Spleen (tissue), 11 donors: Measurements from ENCODE around the gene NCOA1. TPM values are rescaled to one million over a fixed set of nuclear protein-coding genes. Genes with fewer than 3 reads are reported as not detected.

Experiments used
- DNase-seq: peaks from one replicate; pipeline ENCODE4 v3.0.0-alpha.2; 2020
- H3K27ac ChIP-seq, 8 donors: fragments of 200-600 bp; sonication (generic) in 7 of 8; 1 replicate in 4 of 8; 2 replicates in 4 of 8; pipeline versions ENCODE4 v1.5.0 to v1.8.0; 2016 to 2021; ENCODE audit warnings: inconsistent platforms in 4 of 8, mild to moderate bottlenecking in 4 of 8, moderate library complexity in 1 of 8
- H3K27me3 ChIP-seq, 7 donors: fragments of 200-600 bp; sonication (generic) in 6 of 7; replicated peaks in 1 of 7; 1 replicate in 4 of 7; 2 replicates in 3 of 7; pipeline versions ENCODE4 v1.5.0 to v1.8.0; 2016 to 2021; ENCODE audit warnings: inconsistent platforms in 3 of 7, mild to moderate bottlenecking in 1 of 7
- H3K36me3 ChIP-seq, 6 donors: fragments of 200-600 bp; sonication (generic) in 5 of 6; 1 replicate in 4 of 6; 2 replicates in 2 of 6; pipeline versions ENCODE4 v1.5.0 to v1.8.0; 2016 to 2021; ENCODE audit warnings: inconsistent platforms in 2 of 6
- H3K4me1 ChIP-seq, 6 donors: fragments of 200-600 bp; sonication (generic) in 5 of 6; 1 replicate in 3 of 6; 2 replicates in 3 of 6; pipeline versions ENCODE4 v1.5.0 to v1.8.0; 2016 to 2021; ENCODE audit warnings: inconsistent platforms in 3 of 6
- H3K4me3 ChIP-seq, 8 donors: fragments of 200-600 bp; sonication (generic) in 7 of 8; 1 replicate in 4 of 8; 2 replicates in 4 of 8; pipeline versions ENCODE4 v1.5.0 to v1.8.0; 2016 to 2021; ENCODE audit warnings: inconsistent platforms in 4 of 8, mild to moderate bottlenecking in 4 of 8, moderate library complexity in 2 of 8
- H3K9me3 ChIP-seq, 8 donors: fragments of 200-600 bp; sonication (generic) in 7 of 8; 1 replicate in 4 of 8; 2 replicates in 4 of 8; pipeline versions ENCODE4 v1.5.0 to v1.8.0; 2016 to 2021; ENCODE audit warnings: inconsistent platforms in 4 of 8
- CTCF ChIP-seq, 11 experiments: fragments of 200-600 bp in 7 of 11; fragments of 450-650 bp in 4 of 11; sonication (generic) in 4 of 11; IDR thresholded peaks in 8 of 11; conservative IDR thresholded peaks in 3 of 11; 1 replicate in 7 of 11; 2 replicates in 4 of 11; pipeline versions ENCODE4 v1.4.0 to v1.8.0; 2016 to 2021; ENCODE audit warnings: antibody characterized with exemption in 11 of 11, inconsistent platforms in 4 of 11, mild to moderate bottlenecking in 1 of 11
- POLR2A ChIP-seq, 3 donors: fragments of 450-650 bp; IDR thresholded peaks; one replicate each; pipeline ENCODE4 v1.5.1; 2017; ENCODE audit warnings: antibody characterized with exemption in 3 of 3, mild to moderate bottlenecking in 1 of 3
- POLR2AphosphoS5 ChIP-seq, 3 donors: sonication (generic); formaldehyde crosslinking; IDR thresholded peaks; one replicate each; pipeline ENCODE4 v1.5.1; 2017; ENCODE audit warnings: antibody characterized with exemption in 3 of 3
- WGBS, 5 donors: extraction: QIAGEN DNeasy Blood & Tissue Kit in 3 of 5; methylation state at CpG; one replicate each; pipeline versions ENCODE4 v1.1.5 to v1.1.7; 2013 to 2018; 5-methylcytosine and 5-hydroxymethylcytosine counted together
- intact Hi-C: fragments of 100-400 bp; cut with DNase I; formaldehyde crosslinking; loops from one replicate; pipeline ENCODE4 v1.15.0; 2023; ENCODE audit warnings: low total_unique reads
- polyA plus RNA-seq, 3 donors: library from polyadenylated mRNA; stranded (reverse); fragments of 200-250 nt; gene quantifications; one replicate each; pipeline ENCODE4 v1.2.1, GENCODE V29; 2013
- total RNA-seq, 7 donors: library from RNA; depleted of rRNA in 3 of 7; stranded (reverse); fragments of >200 nt in 3 of 7; fragmentation: NEBNext Ultra II Directional in 4 of 7; extraction: Animal tissue kit (Norgen Biotek cat#: 25700) in 4 of 7; gene quantifications; one replicate each; pipeline versions ENCODE4 v1.1.0 to v1.2.1, GENCODE V29; 2016 to 2021
- donor health status: healthy with polysubstance abuse.
- donor health status: DM: no; HTN: no; CAD: no; lungs with moderate emphysema.
- donor health status: DM: no; HTN: no; CAD: no.
- donor health status: Bipolar disorder and iron deficiency.
- donor health status: healthy.
- donor health status: DM: no; HTN: no; CAD: no.
- donor health status: DM: yes; HTN: yes; CAD: no.

Gene NCOA1
- total and polyA plus RNA-seq, 10 donors = 4.4 to 73.6 (median 54.4) TPM

GRCh38 chr2:24691806-24692205, 200.8 kb downstream of the NCOA1 start:
- no peak overlapping the region for H3K4me3 ChIP-seq
- DNase-seq = no peak
- H3K4me1 ChIP-seq = no peaks in the 10 kb centered on the region
- H3K27ac ChIP-seq = no peak overlapping the region
- no peaks in the 10 kb centered on the region for H3K9me3 ChIP-seq
- H3K36me3 ChIP-seq = peaks cover 0 to 51% (median 11%) of the 10 kb centered on the region in 6 donors
- intact Hi-C loops = no loop called here
- TF ChIP-seq POLR2A (IDR thresholded peaks at IDR 0.05) (no peak), CTCF (IDR thresholded peaks at IDR 0.05 in 8 of 11, conservative IDR thresholded peaks at IDR 0.05 in 3 of 11) (no peak), POLR2AphosphoS5 (IDR thresholded peaks at IDR 0.05) (no peak)
- no peaks in the 10 kb centered on the region for H3K27me3 ChIP-seq

GRCh38 chr2:24697792-24698191, 206.7 kb downstream of the NCOA1 start:
- Histone ChIP-seq H3K9me3 (no peaks in the 10 kb centered on the region), H3K4me1 (no peaks in the 10 kb centered on the region), H3K27me3 (no peaks in the 10 kb centered on the region), H3K27ac (no peak overlapping the region), H3K4me3 (no peak overlapping the region), H3K36me3 (peaks cover 0 to 60% (median 11%) of the 10 kb centered on the region in 6 donors)
- TF ChIP-seq POLR2AphosphoS5 (IDR thresholded peaks at IDR 0.05) (no peak), POLR2A (IDR thresholded peaks at IDR 0.05) (no peak), CTCF (IDR thresholded peaks at IDR 0.05 in 8 of 11, conservative IDR thresholded peaks at IDR 0.05 in 3 of 11) (no peak)
- WGBS, 5 donors = 94 to 98% (median 96%) methylated on average over 4 of the region's 4 CpGs
- DNase-seq = no peak
- intact Hi-C loops = no loop called here

- no peak overlapping the region for H3K4me3 ChIP-seq
These were observed 211.7 kb downstream of the NCOA1 start for GRCh38 chr2:24702800-24703199.

GRCh38 chr2:24704692-24705091, 213.6 kb downstream of the NCOA1 start:
- intact Hi-C loops = no loop called here
- no peaks in the 10 kb centered on the region for H3K27me3 ChIP-seq

More at GRCh38 chr2:24702800-24703199, 211.7 kb downstream of the NCOA1 start:
- 78 to 89% (median 87%) methylated on average over 3 of the region's 3 CpGs for WGBS, 5 donors
- DNase-seq = no peak
- intact Hi-C loops = no loop called here
- H3K27me3 ChIP-seq = no peaks in the 10 kb centered on the region
- H3K36me3 ChIP-seq = peaks cover 0 to 62% (median 19%) of the 10 kb centered on the region in 6 donors
- H3K27ac ChIP-seq = no peak overlapping the region
- no peaks in the 10 kb centered on the region for H3K4me1 ChIP-seq
- H3K9me3 ChIP-seq = no peaks in the 10 kb centered on the region
- TF ChIP-seq POLR2AphosphoS5 (IDR thresholded peaks at IDR 0.05) (no peak), POLR2A (IDR thresholded peaks at IDR 0.05) (no peak), CTCF (IDR thresholded peaks at IDR 0.05 in 8 of 11, conservative IDR thresholded peaks at IDR 0.05 in 3 of 11) (no peak)

More at GRCh38 chr2:24704692-24705091, 213.6 kb downstream of the NCOA1 start:
- no peaks in the 10 kb centered on the region for H3K9me3 ChIP-seq
- peaks cover 0 to 61% (median 21%) of the 10 kb centered on the region in 6 donors for H3K36me3 ChIP-seq
- H3K4me3 ChIP-seq = no peak overlapping the region
- 78 to 98% (median 93%) methylated on average over 4 of the region's 4 CpGs for WGBS, 5 donors
- no peak overlapping the region for H3K27ac ChIP-seq
- no peaks in the 10 kb centered on the region for H3K4me1 ChIP-seq
- no peak for DNase-seq
- TF ChIP-seq CTCF (IDR thresholded peaks at IDR 0.05 in 8 of 11, conservative IDR thresholded peaks at IDR 0.05 in 3 of 11) (no peak), POLR2A (IDR thresholded peaks at IDR 0.05) (no peak), POLR2AphosphoS5 (IDR thresholded peaks at IDR 0.05) (no peak)
